HG02610 (cell line): ENCODE data around the gene COX5B.

Source experiments
- ATAC-seq: cut with Tn5 transposase; IDR thresholded peaks from one replicate; pipeline ENCODE4 v1.9.1; 2021; ENCODE audit warnings: mild to moderate bottlenecking, moderate library complexity; ENCODE audit not compliant: unreplicated experiment

The COX5B gene

DNA sequence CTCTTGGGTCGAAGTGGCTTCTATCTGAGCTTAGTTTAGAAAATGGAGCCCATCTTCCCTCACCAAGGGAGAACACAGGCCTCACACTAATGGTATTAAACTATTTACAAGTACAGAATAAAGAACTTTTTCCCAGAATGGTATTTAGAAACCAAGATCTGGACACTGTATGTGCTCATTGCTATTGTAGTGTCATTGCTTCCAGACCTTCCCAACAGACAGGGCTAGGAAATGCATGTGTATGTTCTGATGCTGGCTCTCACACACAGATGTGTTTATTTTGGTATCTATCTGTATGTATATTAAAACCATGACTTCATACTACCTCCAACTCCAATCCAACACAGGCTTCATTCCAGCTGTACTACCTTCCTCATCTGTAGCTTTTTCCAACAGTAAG is 8.0 kb downstream of the COX5B start:
- no peak for ATAC-seq

DNA sequence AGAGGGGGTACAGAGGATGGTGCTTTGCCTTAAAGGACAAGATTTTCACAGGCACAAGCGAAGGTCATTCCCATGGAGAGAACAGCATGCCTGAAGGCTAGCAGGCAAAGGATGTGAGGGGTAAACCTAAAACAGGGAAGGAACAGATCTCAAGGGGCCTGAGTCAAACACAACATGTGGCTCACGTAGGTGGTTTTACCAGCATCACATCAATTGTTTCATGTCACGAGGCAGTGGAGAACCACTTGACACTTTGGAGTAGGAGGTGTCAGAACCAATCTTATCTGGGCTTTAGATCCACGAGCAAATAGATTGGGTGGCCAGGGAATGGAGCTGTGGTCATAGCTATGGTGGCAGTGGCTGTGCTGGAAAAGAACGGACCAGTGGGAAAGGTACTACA is 8.4 kb downstream of the COX5B start:
- no peak for ATAC-seq

DNA sequence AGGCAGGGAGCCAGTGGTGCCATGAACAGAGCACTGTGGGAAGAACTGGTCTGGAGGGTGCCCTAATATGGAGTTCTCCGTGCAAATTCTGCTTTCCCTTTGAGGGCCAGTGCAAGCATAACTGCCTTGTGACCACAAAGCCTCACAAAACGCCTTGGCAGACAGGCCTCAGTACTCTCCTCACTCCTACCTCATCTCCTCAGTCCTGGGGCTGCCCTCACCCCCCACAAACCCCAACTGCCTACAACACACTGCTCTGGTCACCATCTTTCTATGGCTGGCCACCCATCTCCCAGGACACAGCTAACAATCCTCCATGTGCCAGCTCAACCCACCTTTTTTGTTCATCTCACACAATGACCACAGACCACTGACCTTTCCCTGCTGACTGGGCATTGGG is 8.9 kb downstream of the COX5B start:
- ATAC-seq: no peak

DNA sequence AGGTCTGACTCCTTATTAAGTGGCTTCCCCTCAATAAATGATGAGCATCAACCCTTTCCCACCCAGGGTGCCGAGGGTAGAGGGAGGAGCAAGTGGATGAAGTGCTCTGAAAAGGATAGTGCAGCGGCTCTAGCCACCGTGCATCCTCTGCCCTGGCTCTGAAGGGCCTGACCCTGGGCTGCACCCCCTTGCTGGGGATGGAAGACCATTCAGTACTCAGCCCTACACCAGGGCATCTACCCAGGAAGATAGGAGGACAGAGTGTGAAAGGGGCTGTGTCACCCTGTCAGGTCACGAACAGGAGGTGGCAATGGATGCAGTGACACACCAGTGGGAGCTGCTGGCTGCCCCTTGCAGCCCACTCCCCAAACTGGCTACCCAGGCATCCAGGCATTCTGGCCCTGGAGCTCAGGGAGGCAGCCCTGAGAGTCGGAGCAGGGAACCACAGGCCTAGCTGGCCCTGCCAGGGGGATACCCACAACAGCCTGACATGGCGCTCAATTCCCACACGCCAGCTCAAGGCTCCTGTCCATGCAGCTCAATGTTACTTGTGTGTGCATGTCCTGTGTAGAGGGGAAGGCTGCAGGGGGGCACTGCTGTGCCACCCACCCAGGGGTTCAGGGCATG is 10.4 kb downstream of the COX5B start:
- no peak for ATAC-seq

DNA sequence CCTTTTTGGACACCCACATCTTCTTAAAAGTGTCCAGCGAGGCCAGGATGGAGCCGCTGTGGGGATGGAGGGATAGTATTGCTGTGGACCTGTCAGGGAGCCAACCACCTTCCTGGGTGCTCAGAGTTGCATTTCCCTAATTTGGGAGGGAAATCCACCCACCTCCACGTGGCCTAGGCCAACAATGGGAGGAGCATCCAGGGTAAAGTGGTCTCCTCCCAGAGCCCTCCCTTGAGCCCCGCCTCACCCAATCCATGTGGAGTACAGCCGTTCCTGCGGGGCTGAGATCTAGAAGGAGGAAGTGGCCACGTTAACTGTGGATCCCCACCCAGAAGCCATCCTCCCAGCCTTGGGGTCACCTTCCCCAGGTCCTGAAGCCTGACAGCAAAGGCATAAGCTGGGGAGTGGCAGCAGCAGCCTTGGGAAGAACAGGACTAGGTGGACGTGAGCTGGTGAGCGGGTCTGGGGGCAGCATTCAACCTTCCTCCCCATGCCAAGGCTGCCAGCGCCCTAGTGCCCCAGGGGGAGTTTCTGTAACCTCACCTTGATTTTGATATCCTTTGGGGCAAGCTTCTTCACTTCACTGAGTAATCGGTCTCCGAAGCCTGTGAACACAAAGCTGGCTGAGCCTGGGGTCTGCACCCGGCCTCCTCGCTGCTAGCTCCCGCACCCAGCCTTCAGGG is 11.2 kb downstream of the COX5B start:
- no peak for ATAC-seq

DNA sequence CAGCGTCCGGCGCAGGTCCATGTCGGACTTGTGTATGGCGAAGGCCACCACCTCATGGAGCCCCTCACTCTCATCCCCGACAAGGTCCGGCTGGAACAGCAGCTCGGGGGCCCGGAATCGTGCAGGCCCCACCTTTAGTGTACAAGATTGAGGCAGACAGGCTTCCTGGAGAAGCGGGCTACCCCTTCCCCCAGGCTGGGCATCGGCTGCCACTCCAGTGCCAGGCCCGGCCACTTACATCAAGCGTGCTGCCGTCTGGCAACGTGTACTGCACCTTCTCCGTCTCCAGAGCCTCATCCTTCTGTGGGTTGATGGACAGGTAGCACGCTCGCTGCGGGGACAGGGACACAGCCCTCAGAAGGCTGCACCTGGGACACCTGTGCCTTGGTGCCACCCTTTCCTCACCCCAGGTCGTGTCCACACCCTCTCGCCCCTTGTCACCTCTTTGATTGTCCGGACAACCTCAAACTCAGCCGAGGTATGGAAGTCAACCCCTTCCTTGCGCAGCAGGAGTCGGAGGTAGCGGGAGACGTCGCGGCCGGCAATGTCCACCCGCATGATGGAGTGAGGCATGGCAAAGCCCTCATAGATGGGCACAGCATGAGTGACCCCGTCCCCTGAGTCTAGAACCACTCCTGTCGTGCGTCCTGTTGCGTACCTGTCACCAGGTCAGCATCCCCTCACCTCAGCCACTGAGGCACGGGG is 12.3 kb downstream of the COX5B start:
- no peak for ATAC-seq

DNA sequence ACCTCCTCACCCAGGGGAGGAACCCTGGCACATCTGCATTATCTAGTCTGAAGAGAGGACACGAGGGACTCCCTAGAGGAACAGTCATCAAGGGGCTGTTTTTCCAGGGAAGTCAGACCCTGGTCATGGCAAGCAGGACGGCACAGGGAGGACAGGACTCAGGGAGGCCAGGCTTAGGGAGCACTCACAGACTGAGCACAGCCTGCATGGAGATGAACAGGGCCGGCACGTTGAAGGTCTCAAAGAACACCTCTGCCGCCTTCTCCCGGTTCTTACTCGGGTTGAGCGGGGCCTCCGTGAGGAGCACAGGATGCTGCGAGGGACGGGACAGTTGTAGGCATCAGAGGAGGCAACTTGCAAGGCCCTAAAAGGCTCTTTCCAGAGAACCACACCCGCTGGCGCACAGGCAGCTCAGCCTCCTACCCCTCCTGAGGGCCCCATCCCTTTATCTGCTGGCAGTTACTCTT is 12.9 kb downstream of the COX5B start:
- ATAC-seq: no peak

DNA sequence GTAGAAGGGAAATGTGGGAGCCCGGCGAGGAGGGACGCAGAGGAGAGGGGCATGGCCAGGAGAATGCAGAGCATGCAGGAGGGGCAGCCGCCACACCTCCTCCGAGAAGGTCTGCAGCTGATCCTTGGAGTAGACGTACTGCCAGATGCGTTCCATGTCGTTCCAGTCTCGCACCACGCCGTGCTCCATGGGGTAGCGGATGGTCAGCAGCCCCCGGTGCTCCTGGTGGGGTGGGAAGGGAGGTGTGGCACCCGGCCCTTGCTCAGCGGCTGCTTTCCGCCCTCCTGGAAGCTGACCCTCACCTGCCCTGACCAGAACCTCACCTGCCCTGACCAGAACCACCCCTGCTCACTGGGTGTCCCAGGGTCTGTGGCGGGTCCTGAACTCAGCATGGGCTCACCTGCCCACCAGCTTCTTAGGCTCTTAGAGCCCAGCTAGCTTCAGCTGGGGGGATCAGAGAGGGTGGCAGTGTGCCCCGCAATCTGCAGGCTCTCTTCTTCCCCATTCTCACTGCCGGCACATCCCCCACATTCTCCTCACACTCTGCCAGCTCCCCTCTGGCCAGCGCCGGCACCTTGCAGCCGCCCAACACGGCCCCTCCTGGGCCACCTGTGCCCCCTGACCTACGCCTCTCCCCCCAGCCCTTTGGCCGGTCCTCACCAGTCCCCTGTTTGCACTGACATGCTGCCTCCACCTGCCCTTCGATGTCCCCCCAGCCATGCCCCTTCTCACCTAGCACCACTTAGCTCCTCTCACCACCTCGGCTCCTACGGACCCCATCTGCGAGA is 13.6 kb downstream of the COX5B start:
- no peak for ATAC-seq

DNA sequence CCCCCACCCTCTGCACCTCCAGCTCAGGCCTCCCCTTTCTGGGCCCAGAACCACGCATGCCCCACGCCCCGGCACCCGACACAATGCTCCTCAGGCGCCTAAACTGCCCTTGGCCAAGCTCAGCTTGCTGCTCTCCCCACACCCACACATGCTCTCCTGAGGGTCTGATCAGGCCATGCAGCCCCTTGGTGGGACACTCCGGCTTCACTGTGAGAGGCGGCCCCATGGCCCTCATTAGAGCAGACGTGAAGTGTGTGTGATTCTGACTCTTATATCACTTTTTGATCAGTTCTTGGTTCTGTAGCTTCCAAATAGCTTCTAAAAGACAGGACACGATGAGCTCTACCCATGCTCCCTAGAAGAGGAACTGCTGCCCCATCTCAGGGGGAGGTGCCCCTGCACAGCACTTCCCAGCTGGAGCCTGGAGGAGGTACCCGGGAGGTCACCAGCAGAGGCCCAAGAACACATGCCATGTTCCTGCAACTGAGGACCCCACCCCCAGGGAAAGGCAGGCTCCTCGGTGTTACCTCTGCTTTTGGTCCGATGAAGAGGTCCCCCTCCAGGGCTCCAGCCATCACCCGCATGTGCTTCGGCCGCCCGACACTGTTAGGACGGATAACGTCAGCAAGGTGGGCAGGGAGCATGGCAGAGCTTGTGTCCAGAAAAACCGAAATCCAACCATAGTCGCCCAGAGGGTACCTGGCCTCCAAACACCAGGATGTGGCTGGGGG is 14.3 kb downstream of the COX5B start:
- no peak for ATAC-seq

DNA sequence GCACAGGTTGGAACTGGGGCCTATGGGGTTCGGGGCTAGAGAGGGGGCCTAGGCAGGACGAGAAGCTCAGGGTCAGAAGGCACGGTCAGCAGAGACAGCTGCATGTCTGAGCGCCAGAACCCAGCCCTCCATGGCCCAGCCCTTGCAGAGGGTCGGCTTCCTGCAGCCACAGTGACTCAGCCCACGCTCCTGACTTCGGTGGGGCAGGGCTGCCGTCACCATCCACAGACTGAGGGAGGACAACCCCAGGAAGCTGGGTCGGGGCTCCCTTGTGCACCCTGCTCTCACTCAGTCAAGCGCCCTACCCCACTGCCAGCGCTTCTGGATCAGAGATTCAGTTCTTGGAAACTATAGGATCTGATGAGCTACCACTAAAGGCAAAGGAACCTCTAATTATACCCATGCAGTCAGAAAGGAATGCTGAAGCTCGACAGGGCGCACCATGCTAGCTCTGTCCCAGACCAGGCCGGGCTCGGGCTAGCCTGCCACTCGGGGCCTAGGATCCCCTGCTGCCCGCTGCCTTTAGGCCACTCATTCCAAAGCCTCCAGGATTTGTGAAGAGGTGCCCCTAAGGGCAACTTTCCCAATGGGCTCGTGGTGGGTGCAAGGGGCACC is 15.0 kb downstream of the COX5B start:
- no peak for ATAC-seq

DNA sequence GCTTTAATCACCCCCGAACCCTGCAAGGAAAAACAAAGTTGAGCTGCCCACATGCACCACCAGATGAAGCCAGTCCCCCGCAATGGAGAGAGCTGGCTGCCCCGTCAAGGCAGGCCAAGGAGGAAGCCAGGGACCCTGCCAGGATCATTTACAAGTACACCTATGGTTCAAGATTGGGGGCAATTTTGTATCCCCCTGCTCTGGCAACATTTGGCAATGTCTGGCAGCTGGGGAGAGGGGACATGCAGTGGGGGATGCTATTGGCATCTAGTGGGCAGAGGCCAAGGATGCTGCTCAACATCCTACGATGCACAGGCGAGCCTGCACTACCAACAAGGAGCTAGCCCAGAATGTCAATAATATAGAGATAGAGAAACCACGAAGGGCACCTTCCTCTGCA is 16.1 kb downstream of the COX5B start:
- no peak for ATAC-seq

DNA sequence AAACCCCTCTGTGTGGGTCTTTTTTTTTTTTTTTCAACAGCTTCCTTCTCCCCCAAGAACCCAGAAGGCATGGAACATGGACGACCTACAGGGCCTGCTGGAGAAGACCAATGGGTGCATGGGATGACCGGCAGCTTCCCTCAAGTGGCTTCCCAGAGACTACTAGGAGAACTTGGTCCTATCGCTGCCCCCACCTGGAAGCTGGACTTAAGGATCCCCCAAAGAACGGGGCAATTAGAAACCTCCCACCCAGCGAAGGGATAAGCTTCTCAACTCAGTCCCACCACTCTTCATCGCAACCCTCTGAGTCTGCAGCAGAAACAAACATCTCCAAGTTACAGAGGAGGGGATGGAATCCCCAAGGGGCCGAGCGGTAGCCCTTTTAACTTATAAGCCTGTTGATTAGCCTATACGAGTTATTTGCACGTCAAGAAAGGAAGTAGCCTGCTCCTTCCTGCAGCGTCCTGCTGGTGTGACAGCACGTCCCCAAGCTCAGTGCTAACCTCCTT is 16.6 kb downstream of the COX5B start:
- ATAC-seq: no peak

DNA sequence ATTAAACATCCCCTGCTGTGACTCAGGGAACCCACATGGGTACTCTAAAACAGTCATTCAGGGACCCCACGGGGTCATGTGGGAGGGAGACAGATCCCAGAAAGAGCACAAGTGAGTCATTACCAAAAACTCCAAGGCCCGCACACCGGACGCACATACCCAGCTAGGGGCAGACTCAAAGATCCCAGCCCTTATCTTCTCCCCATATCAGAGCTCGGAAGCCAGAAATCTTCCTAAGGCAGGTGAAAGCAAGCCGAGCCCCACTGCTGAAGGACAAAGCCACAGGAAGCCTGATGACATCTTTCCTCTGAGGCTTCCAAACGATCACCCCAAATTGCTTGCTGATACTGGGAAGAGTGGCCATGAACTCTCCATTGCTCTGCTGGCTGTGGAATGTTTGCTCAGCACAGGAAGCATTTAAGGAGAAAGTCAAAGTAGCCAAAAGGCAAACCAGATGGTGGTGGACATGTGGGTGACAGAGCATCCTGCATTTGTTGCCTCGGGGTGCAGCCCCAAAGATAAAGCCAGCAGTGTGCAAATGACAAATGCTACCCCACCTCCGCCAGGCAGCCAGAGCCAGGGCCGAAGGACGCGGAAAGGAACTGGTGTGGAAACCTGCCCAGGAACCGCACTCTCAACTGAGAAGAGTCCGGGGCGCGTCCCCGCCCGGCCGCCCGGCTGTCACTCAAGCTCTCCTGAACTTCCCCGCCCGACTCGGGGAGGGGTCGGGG is 17.2 kb downstream of the COX5B start:
- ATAC-seq: peak; percentile 50

DNA sequence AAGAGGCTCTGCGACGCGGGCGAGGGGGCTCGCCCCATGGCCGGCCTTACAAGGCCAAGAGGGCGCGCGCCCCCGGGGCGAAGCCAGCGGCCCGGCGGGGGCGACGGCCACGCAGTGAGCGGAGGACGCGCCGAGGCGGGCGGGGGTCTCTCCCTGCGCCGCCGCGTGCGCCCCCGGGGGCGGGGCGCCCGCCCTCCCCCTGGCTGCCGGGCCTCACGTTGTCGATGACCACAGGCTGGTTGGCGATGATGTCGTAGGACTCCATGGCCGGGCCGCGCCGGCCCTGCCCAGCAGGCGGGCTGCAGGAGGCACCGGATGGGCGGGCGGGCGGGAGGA is 17.7 kb downstream of the COX5B start:
- ATAC-seq: no peak

DNA sequence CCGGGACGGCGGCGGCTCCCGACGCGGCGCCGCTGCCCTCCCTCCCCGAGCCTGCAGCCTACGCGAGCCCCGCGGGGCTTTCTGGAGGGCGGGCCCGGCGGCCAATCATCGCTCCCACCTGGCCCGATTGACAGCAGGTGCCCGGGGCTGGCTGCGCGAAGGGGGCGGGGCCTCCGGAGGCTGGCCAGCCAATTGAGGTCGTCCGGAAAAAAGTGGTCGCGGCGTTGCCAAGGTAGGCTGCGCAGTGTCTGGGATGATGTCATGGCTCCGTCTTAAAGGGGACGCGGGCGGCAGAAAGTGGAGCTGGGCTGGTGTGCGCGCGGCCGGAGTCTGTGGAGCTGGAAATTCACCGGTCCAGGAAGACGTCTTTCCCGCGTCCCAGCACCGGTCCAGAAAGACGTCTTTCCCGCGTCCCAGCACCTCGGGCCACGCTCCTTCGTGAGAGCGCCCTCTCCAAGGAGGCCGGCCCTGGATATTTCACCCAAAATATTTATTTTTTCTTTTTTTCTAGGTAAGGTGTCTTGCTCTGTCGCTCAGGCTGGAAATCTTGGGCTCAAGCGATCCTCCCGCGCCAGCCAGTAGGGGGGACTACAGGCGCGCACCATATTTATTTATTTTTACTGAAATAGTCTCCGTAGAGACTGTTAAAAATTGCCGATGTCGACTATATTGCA is 18.2 kb downstream of the COX5B start, which contains the start of gene ACTR1B:
ACTR1B (minus strand) TSS at position 83 of the 674 bp plus-strand sequence. CDS start 154 bp downstream, outside the sequence.
- peak; percentile 80 for ATAC-seq

DNA sequence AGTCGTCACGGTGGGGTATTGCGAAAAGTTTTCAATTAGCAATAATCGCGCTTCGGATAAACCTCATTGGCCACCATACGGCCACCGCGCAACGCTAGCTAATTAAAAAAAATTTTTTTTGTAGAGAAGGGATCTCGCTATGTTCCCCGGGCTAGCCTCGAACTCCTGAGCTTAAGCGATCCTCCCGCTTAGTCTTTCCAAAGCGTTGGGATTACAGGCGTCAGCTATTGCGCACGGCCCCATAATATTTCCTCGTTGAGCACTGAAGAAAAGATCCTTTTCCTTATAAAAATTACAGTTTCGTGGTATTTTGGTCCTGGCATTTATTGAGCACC is 18.7 kb downstream of the COX5B start:
- ATAC-seq: no peak

DNA sequence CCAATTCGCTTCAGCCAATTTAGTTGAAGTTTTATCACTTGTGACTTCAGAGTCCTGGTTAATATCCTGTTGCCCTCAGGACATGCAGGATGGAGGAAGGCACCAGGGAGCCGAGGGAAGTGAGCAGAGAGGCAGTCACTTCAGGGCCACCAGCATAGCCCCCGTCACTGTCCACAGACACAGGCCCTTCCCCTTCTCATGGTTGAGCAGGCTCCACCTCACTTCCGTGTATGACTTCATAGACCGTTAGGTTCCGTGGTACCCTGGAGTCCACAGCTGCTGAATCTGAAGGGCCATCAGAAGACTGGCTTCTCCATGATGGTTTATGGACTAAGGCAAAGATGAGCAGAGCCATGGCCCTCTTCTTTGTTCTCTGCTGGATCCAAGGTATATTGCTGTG is 23.6 kb downstream of the COX5B start, which contains the start of gene C2orf92:
C2orf92 (plus strand) TSS at position 266 of the 400 bp plus-strand sequence; CDS start at position 342, 76 bp downstream.
- ATAC-seq: no peak

DNA sequence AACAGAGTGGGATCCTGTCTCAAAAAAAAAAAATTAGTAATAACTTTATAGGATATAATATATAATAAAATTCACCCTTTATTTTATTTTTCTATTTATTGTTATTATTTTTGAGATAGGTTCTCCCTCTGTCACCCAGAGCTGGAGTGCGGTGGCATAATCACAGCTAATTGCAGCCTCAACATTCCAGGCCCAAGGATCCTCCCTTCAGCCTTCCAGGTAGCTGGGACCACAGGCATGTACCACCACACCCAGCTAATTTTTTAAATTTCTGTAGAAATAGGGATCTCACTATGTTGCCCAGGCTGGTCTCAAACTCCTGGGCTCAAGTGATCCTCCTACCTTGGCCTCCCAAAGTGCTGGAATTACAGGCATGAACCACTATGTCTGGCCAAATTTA is 24.6 kb downstream of the COX5B start:
- ATAC-seq: no peak

DNA sequence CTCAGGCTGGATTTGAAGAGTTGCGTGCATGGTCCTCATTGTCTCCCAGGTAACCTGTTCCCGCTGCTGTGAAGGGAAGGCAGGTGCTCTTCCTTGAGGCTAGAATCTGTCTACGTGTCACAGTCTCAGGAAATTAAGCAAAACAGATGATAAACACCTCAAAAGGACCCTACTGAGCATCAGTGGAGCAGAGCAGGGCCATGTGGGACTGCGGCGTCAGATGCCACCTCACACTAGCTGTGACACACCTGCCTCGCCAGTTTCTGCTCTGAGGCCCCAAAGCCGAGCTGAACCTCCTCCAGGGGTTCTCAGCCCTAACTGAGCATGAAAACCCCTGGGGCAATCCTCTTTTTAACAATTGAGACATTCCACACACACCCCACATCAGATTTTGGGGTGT is 25.7 kb downstream of the COX5B start:
- no peak for ATAC-seq
